HG03521 (cell line): ENCODE measurements around the gene LMAN2L.
A peak's percentile ranks its signal among the peaks of the same experiment; 100 is the strongest.

Experiments used
- ATAC-seq: cut with Tn5 transposase; IDR thresholded peaks from one replicate; pipeline ENCODE4 v1.9.1; 2021; ENCODE audit warnings: mild to moderate bottlenecking, moderate library complexity; ENCODE audit not compliant: unreplicated experiment

Gene LMAN2L

DNA sequence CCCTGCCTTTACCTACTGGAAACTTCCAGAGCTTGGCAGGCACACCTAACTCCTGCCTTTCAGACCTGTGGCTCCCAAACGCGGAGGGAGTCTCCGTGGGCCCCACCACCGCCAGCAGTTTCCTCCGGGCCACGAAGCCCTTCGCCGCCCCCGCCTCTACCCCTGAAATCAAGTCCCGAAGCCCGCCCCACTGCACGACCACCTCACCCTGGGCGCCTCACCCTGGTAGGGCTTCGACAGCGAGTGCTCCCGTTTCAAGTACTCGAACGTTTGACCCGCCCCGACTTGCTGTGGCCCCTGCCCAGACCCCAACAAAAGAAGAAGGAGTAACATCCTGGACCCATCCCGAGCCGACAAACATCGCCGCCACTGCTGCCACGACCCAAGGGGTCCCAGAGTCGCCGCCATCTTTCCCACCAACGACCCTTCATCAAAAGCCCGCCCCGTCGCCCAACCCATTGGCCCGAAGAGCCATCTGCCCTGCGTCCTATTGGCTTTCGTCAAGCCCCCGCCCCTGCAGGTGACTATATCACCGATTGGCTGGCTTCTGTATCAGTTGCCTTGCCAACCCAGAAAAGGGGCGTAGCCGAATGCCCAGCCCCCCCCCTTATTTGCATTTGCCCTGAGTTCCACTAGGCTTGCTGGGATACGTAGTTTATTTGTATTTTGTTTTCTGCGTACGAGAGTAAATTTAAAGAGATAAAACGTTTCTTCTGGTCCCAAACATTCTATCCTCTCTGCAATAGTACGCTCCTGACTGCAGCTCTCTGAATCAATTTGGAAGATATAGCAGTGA, at the start of gene LMAN2L:
LMAN2L (minus strand) TSS at position 432 of the 796 bp plus-strand sequence; CDS start at position 408, 24 bp downstream.
- peak; percentile 99 for ATAC-seq

DNA sequence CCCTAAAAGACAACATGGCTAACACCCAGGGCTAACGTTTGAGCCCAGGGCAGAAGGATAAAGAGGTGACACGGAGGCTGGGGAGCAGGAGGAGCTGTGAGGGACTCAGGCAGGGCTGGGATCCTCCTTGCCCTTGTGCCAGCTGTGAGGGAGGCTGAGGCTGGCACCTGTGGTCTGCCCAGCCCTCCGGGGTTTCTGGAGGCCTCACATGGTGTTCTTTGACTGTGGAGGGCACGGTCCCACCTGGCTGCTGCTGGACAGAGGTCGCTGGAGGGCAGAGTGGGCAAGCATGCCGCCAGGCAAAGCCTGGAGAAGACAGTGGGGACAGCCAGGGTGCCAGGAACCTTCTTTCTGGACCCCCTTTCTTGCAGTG, 49.4 kb upstream of the LMAN2L start:
- no peak for ATAC-seq

DNA sequence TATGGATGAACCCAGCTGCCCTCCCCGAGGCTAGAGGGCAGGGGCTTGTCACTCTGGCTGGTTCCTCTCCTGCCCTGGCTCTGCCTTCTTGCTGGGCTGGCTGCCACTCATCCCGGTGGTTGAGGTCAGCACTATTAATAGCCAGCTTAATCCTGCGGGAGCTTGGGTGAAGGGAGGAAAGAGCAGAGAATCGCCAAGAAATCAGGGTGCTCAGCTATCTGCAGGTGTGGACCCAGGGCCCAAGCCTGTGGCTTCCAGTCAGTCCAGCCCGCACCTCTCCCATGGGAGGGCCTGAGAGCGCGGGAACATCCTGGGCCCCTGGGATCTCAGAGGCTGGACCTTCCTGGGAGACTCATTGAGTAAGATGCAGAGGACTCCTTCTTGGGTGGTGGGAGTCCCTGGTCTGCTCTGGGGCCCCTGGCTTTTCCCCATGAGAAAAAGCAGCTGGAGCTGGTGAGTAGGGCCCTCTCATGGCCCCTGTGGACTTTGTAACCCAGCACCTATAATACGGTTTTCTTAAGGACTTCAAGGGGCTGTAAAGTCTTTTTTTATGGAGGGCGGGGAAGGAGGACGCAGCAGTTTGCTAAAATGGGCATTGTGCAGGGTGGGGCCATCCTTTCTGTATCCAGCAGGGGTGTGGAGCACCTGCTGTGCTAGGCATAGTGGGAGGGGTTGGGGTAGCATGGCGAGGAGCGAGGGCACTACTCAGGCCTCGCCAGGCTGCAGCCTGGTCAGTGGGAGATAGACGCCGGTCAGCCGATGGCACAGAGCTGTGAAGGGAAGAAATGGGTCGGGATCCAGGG, 48.8 kb upstream of the LMAN2L start:
- no peak for ATAC-seq

- ATAC-seq = no peak
These were observed 47.5 kb upstream of the LMAN2L start for GRCh38 chr2:96787411-96787810.

DNA sequence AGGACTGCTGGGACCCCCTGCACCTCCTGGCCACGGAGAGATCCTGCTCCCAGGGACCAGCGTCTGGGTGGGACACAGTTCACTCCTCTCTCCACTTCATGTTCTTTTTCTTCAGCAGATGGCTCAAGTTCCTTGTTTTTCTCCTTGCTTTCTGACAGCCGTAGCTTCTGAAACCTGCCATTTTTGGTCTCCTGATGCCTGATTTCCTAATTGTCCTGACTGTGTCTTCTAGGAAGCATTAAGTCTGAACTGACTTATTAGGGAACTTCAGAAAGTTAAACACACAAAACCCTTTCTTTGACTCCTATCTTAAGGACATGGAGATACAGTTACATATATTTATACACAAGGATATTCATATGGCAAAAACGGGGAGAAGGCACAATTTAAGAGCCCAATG, 43.5 kb upstream of the LMAN2L start:
- no peak for ATAC-seq

DNA sequence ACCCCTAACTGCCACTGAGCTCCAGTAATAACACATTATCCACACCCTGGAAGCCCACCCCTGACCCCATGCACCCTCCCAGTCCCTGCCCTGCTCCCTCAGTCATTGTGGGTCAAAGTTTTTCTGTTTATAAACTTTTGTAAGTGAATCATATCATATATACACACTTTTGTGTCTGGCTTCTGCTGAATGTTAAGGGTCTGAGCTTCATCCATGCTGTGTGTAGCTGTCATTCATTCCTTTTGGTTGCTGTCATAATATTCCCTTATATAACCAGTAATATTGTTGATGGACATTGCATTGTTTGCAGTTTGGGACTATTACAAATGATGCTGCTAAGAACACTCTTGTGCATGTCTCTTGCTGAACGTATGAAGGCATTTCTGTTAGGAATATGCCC, 35.3 kb upstream of the LMAN2L start:
- no peak for ATAC-seq

- no peak for ATAC-seq
These were observed 34.1 kb upstream of the LMAN2L start for GRCh38 chr2:96773922-96774321.

DNA sequence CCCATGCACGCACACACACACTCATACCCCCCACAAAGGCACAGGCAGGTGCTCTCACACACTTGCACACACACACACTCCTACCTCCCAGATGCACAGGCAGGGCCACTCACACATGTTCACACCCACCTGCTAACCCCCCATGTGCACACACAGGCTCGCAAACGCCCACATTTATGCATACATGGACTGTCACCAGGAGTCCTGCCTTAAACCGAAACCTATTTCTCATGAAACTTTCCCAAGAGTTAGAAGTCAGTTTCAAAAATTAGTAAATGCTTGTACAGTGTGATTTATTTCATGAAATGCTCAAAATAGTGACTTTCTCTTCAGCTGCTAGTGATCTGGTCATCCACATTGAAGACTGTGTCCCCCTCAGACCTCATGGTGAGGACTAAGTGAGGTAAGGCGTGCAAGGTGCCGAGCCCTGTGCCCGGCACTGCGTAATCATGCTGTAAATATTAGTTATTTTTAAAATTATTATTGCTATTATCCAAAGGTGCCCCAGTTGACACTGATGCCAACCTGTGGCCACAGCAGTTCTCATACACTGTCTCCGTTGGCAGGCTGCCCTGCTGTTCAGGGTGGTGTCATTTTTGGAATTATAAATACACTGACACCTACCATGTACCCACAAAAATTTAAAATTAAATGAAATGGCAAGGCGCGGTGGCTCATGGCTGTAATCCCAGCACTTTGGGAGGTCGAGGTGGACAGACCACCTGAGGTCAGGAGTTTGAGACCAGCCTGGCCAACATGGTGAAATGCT, 33.2 kb upstream of the LMAN2L start:
- ATAC-seq = no peak

DNA sequence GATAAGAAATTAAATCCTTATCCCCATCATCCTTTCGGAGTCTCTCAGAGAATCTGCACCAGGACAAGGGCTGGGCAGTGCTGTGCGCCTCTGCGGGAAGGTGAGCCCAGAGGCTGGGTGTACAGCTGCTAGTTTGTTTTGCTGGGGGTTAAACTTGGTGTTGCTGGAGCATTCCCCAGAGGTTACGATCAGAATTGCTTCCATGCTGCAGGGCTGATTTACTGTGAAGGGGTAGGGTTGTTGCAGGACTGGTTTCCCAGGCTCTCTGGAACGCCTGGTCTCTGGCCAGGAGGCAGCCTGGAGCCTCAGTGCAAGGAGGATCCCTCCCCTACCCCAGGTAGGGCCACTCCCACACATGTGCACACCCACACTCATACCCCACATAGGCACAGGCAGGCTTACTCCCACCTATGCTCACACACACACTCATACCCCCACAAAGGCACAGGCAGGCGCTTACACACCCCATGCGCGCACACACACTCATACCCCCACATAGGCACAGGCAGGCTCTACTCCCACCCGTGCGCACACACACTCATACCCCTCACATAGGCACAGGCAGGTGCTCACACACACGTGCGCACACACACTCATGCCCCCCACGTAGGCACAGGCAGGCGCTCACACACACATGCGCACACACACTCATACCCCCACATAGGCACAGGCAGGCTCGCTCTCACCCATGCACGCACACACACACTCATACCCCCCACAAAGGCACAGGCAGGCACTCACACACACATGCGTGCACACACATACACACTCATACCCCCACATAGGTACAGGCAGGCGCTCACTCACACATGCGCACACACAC, 32.1 kb upstream of the LMAN2L start:
- no peak for ATAC-seq

DNA sequence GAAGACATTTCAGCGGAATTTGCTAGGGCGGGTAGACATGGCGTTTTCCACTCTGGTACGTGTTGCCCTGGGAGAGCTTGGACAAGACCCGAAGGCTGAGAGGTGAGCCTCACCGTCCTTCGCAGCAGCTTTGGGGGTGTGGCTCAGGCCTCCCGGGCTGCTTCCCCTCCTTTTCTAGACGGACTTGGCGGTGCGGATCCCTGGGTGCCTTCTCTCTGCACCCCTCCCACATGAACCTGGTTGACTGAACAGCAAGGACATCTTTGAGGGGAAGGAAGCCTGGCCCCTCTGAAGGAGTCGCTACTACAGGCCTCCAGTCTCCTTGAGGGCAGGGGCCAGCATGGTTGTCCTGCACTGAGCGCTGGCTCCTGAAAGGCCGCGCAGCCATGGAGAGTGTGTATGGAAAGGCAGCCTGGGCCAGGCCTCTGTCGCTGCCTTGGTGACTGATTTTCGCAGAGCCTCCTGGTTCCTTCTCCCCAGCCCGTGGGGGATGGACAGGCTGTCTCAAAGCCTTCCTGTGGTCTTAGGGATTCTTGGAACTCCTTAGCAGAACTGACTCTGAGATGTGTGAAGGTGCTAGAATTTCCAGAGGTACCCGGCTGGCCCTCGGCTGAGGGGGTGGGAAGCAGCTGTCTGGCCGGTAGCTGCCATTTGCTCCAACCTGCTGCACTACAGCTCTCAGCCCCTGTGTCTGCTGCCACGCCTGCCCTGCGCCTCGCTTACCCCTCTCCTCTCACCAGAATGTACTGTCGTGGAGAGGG, 30.8 kb upstream of the LMAN2L start:
- no peak for ATAC-seq

DNA sequence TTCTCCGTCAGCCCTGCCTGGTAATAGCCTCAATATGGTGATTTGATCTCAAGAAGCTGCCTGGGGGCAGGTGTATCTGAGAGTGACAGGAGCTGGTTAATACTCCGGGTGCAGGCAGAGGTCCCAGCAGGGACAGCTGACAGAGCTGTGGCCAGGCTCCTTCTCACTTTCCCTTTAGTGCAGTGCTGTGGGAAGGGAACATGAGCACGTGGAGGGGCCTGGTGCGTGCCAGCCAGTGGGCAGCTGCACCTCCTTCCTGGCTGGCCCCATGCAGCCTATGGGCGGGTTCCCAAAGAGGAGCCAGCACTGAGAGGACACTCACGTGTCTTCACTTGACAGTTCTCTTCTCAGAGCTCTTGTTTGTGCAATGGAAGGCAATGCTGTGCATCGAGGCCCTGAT, 29.9 kb upstream of the LMAN2L start:
- no peak for ATAC-seq

DNA sequence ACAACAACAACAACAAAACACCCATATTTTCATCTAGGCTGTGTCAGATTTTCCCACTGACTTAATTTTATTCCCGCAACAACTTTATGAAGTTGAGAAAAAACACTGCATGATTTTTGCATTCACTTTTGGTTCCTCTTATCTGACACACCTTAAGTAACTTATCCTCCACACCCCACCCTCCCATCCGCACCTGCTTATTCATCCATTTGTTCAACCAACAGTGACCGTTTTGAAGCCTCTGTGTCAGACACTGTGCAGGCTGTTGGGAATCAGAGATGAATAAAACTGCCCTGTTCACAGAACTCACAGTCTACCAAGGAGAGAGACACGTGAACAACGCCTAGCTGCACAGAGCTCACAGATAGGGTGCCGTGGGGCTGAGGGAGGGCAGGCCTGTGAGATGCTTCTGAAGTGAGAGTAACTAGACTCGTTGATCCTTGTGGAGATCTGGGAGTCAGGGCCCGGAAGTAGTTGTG, 28.3 kb upstream of the LMAN2L start:
- ATAC-seq = no peak

- no peak for ATAC-seq
These were observed 27.4 kb upstream of the LMAN2L start for GRCh38 chr2:96767135-96767871.

GRCh38 chr2:96764253-96764637, 24.4 kb upstream of the LMAN2L start:
- no peak for ATAC-seq

- no peak for ATAC-seq
These were observed 23.8 kb upstream of the LMAN2L start for GRCh38 chr2:96763511-96764252.

DNA sequence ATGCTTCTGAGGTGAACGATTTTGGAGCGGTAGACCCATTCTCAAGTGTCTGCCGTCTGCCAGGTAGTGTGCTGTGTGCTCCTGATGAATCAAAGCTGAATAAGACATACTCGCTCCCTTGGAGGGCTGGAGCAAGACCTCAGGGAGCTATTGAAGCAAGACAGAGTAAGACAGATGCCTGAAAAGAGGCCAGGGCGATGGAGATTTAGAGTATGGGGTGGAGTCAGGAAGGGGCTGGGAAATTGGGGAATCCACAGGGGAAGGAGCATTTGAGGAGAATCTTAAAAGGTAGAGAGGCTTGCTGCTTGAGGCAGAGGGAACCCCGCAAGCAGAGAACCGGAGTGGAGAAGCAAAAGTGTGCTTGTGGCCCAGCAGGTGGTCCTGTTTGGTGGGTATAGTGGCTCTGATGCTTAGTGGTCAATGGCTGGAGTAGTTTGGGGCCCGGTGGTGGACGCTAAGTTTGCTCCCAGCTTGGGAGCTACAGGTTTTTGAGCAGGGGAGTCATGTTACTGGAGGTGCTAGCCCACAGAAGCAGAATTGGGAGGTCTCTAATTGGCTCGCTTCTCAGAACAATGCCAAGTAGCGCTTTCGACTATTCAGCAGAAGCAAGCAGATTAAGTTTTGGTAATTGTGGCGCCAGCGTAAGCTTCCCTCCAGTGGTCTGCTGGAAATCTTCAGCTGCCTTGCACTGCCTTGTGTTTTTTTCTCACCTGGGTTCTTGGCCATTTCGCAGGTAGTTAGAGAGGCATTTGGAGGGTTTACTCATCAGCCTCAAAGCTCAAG, 22.9 kb upstream of the LMAN2L start:
- no peak for ATAC-seq

GRCh38 chr2:96760986-96761832, 21.3 kb upstream of the LMAN2L start:
- ATAC-seq = peak; percentile 0
